GM12865 (cell line): ENCODE measurements around the gene PNMT.

Source experiments
- DNase-seq: peaks from one replicate; pipeline ENCODE4 v3.0.0; 2010; ENCODE audit warnings: low read depth
- H3K4me3 ChIP-seq: 2 replicates; pipeline ENCODE4 v1.5.1; 2011; ENCODE audit warnings: mild to moderate bottlenecking, low read depth, low read length, control low read depth
- CTCF ChIP-seq: IDR thresholded peaks from 2 replicates; pipeline ENCODE4 v1.5.1; 2011; ENCODE audit warnings: low read length, control low read depth, low read depth, inconsistent platforms; ENCODE audit not compliant: insufficient read depth; ENCODE audit errors: missing control alignments

Gene PNMT

GRCh38 chr17:39628655-39629493 lies 39.4 kb upstream of the PNMT start:
- TF ChIP-seq CTCF, result no peak
- no peak overlapping the region for H3K4me3 ChIP-seq
- DNase-seq, result no peak

GRCh38 chr17:39629494-39629880 lies 38.8 kb upstream of the PNMT start:
- no peak overlapping the region for H3K4me3 ChIP-seq
- TF ChIP-seq CTCF, result no peak
- DNase-seq, result no peak

GRCh38 chr17:39629898-39630297 lies 38.4 kb upstream of the PNMT start:
- no peak for TF ChIP-seq CTCF
- no peak for DNase-seq
- no peak overlapping the region for H3K4me3 ChIP-seq

GRCh38 chr17:39631403-39631802 lies 36.9 kb upstream of the PNMT start:
- no peak for DNase-seq
- no peak overlapping the region for H3K4me3 ChIP-seq
- no peak for TF ChIP-seq CTCF

GRCh38 chr17:39632153-39632941 lies 35.9 kb upstream of the PNMT start:
- TF ChIP-seq CTCF, result no peak
- no peak for DNase-seq
- no peak overlapping the region for H3K4me3 ChIP-seq

- TF ChIP-seq CTCF, result no peak
- no peak for DNase-seq
- no peak overlapping the region for H3K4me3 ChIP-seq
These were observed 34.6 kb upstream of the PNMT start for GRCh38 chr17:39633570-39634183.
